ENCODE measurements around the gene DPH3. TPM values are rescaled to one million over a fixed set of nuclear protein-coding genes. Genes with fewer than 3 reads are reported as not detected.

Gene DPH3
- polyA plus RNA-seq, 1 donor: 30.0 TPM

GRCh38 chr3:16249336-16249735, 15.4 kb downstream of the DPH3 start:
- no CpG with 5 or more reads among the region's 3 CpGs for WGBS (ENCODE audit: insufficient coverage, low lambda C conversion rate)
- DNase-seq: no peak
- Histone ChIP-seq H3K9me3 (ENCODE audit: control insufficient read depth, low read depth, low read length) (no peaks in the 10 kb centered on the region), H3K4me1 (ENCODE audit: control insufficient read depth, insufficient read depth, low read length) (peaks cover 27% of the 10 kb centered on the region), H3K4me3 (ENCODE audit: low read length) (no peak overlapping the region), H3K36me3 (ENCODE audit: control insufficient read depth, insufficient read depth, low read length) (no peaks in the 10 kb centered on the region), H3K27me3 (ENCODE audit: control insufficient read depth, insufficient read depth, low read length) (no peaks in the 10 kb centered on the region), H3K27ac (ENCODE audit: low read length) (no peak overlapping the region)

GRCh38 chr3:16248556-16248955, 16.2 kb downstream of the DPH3 start:
- no peaks in the 10 kb centered on the region for H3K9me3 ChIP-seq (ENCODE audit: control insufficient read depth, low read depth, low read length)
- no peaks in the 10 kb centered on the region for H3K27me3 ChIP-seq (ENCODE audit: control insufficient read depth, insufficient read depth, low read length)
- peaks cover 27% of the 10 kb centered on the region for H3K4me1 ChIP-seq (ENCODE audit: control insufficient read depth, insufficient read depth, low read length)
- WGBS (ENCODE audit: insufficient coverage, low lambda C conversion rate): no CpG with 5 or more reads among the region's 5 CpGs
- no peak overlapping the region for H3K27ac ChIP-seq (ENCODE audit: low read length)
- H3K4me3 ChIP-seq (ENCODE audit: low read length): no peak overlapping the region
- no peaks in the 10 kb centered on the region for H3K36me3 ChIP-seq (ENCODE audit: control insufficient read depth, insufficient read depth, low read length)
- DNase-seq: no peak

GRCh38 chr3:16247282-16248061, 17.3 kb downstream of the DPH3 start:
- H3K4me1 ChIP-seq (ENCODE audit: control insufficient read depth, insufficient read depth, low read length): peaks cover 16% of the 10 kb centered on the region
- no peaks in the 10 kb centered on the region for H3K27me3 ChIP-seq (ENCODE audit: control insufficient read depth, insufficient read depth, low read length)
- WGBS (ENCODE audit: insufficient coverage, low lambda C conversion rate): 100% methylated on average over 1 of the region's 17 CpGs
- DNase-seq: peak; percentile 66 to 67
- H3K27ac ChIP-seq (ENCODE audit: low read length): no peak overlapping the region
- no peaks in the 10 kb centered on the region for H3K9me3 ChIP-seq (ENCODE audit: control insufficient read depth, low read depth, low read length)
- H3K4me3 ChIP-seq (ENCODE audit: low read length): no peak overlapping the region
- no peaks in the 10 kb centered on the region for H3K36me3 ChIP-seq (ENCODE audit: control insufficient read depth, insufficient read depth, low read length)

GRCh38 chr3:16245609-16246008, 19.1 kb downstream of the DPH3 start:
- Histone ChIP-seq H3K27ac (ENCODE audit: low read length) (no peak overlapping the region), H3K4me3 (ENCODE audit: low read length) (no peak overlapping the region), H3K4me1 (ENCODE audit: control insufficient read depth, insufficient read depth, low read length) (peaks cover 6% of the 10 kb centered on the region), H3K36me3 (ENCODE audit: control insufficient read depth, insufficient read depth, low read length) (no peaks in the 10 kb centered on the region), H3K27me3 (ENCODE audit: control insufficient read depth, insufficient read depth, low read length) (no peaks in the 10 kb centered on the region), H3K9me3 (ENCODE audit: control insufficient read depth, low read depth, low read length) (no peaks in the 10 kb centered on the region)
- WGBS (ENCODE audit: insufficient coverage, low lambda C conversion rate): no CpG with 5 or more reads among the region's 3 CpGs
- no peak for DNase-seq

- Histone ChIP-seq H3K27me3 (ENCODE audit: control insufficient read depth, insufficient read depth, low read length) (no peaks in the 10 kb centered on the region), H3K36me3 (ENCODE audit: control insufficient read depth, insufficient read depth, low read length) (no peaks in the 10 kb centered on the region), H3K4me3 (ENCODE audit: low read length) (no peak overlapping the region), H3K27ac (ENCODE audit: low read length) (no peak overlapping the region), H3K4me1 (ENCODE audit: control insufficient read depth, insufficient read depth, low read length) (no peaks in the 10 kb centered on the region), H3K9me3 (ENCODE audit: control insufficient read depth, low read depth, low read length) (no peaks in the 10 kb centered on the region)
- DNase-seq: no peak
- WGBS (ENCODE audit: insufficient coverage, low lambda C conversion rate): 60% methylated on average over 1 of the region's 9 CpGs
Measured at GRCh38 chr3:16243706-16244490, 20.8 kb downstream of the DPH3 start.

- no peaks in the 10 kb centered on the region for H3K9me3 ChIP-seq (ENCODE audit: control insufficient read depth, low read depth, low read length)
- H3K27me3 ChIP-seq (ENCODE audit: control insufficient read depth, insufficient read depth, low read length): no peaks in the 10 kb centered on the region
- WGBS (ENCODE audit: insufficient coverage, low lambda C conversion rate): 100% methylated on average over 3 of the region's 5 CpGs
- H3K36me3 ChIP-seq (ENCODE audit: control insufficient read depth, insufficient read depth, low read length): no peaks in the 10 kb centered on the region
- H3K27ac ChIP-seq (ENCODE audit: low read length): no peak overlapping the region
- H3K4me1 ChIP-seq (ENCODE audit: control insufficient read depth, insufficient read depth, low read length): no peaks in the 10 kb centered on the region
- H3K4me3 ChIP-seq (ENCODE audit: low read length): no peak overlapping the region
- DNase-seq: no peak
Measured at GRCh38 chr3:16242177-16242576, 22.6 kb downstream of the DPH3 start.

- Histone ChIP-seq H3K9me3 (ENCODE audit: control insufficient read depth, low read depth, low read length) (no peaks in the 10 kb centered on the region), H3K4me1 (ENCODE audit: control insufficient read depth, insufficient read depth, low read length) (no peaks in the 10 kb centered on the region), H3K27ac (ENCODE audit: low read length) (no peak overlapping the region), H3K36me3 (ENCODE audit: control insufficient read depth, insufficient read depth, low read length) (no peaks in the 10 kb centered on the region), H3K4me3 (ENCODE audit: low read length) (no peak overlapping the region), H3K27me3 (ENCODE audit: control insufficient read depth, insufficient read depth, low read length) (no peaks in the 10 kb centered on the region)
- no peak for DNase-seq
- WGBS (ENCODE audit: insufficient coverage, low lambda C conversion rate): no CpG with 5 or more reads among the region's 5 CpGs
Measured at GRCh38 chr3:16241225-16241624, 23.5 kb downstream of the DPH3 start.

- WGBS (ENCODE audit: insufficient coverage, low lambda C conversion rate): 78% methylated on average over 4 of the region's 6 CpGs
- H3K36me3 ChIP-seq (ENCODE audit: control insufficient read depth, insufficient read depth, low read length): no peaks in the 10 kb centered on the region
- H3K27ac ChIP-seq (ENCODE audit: low read length): no peak overlapping the region
- no peak for DNase-seq
- no peak overlapping the region for H3K4me3 ChIP-seq (ENCODE audit: low read length)
- no peaks in the 10 kb centered on the region for H3K27me3 ChIP-seq (ENCODE audit: control insufficient read depth, insufficient read depth, low read length)
- H3K4me1 ChIP-seq (ENCODE audit: control insufficient read depth, insufficient read depth, low read length): no peaks in the 10 kb centered on the region
- H3K9me3 ChIP-seq (ENCODE audit: control insufficient read depth, low read depth, low read length): no peaks in the 10 kb centered on the region
Measured at GRCh38 chr3:16240229-16241023, 24.3 kb downstream of the DPH3 start.

GRCh38 chr3:16239780-16240179, 25.0 kb downstream of the DPH3 start:
- no peak overlapping the region for H3K4me3 ChIP-seq (ENCODE audit: low read length)
- H3K4me1 ChIP-seq (ENCODE audit: control insufficient read depth, insufficient read depth, low read length): no peaks in the 10 kb centered on the region
- H3K27ac ChIP-seq (ENCODE audit: low read length): no peak overlapping the region
- no peaks in the 10 kb centered on the region for H3K36me3 ChIP-seq (ENCODE audit: control insufficient read depth, insufficient read depth, low read length)
- no peaks in the 10 kb centered on the region for H3K27me3 ChIP-seq (ENCODE audit: control insufficient read depth, insufficient read depth, low read length)
- DNase-seq: no peak
- WGBS (ENCODE audit: insufficient coverage, low lambda C conversion rate): 80% methylated on average over 1 of the region's 4 CpGs
- no peaks in the 10 kb centered on the region for H3K9me3 ChIP-seq (ENCODE audit: control insufficient read depth, low read depth, low read length)

GRCh38 chr3:16239086-16239770, 25.5 kb downstream of the DPH3 start:
- no peaks in the 10 kb centered on the region for H3K36me3 ChIP-seq (ENCODE audit: control insufficient read depth, insufficient read depth, low read length)
- WGBS (ENCODE audit: insufficient coverage, low lambda C conversion rate): 80% methylated on average over 1 of the region's 3 CpGs
- H3K9me3 ChIP-seq (ENCODE audit: control insufficient read depth, low read depth, low read length): no peaks in the 10 kb centered on the region
- no peak overlapping the region for H3K27ac ChIP-seq (ENCODE audit: low read length)
- no peak for DNase-seq
- no peak overlapping the region for H3K4me3 ChIP-seq (ENCODE audit: low read length)
- H3K27me3 ChIP-seq (ENCODE audit: control insufficient read depth, insufficient read depth, low read length): no peaks in the 10 kb centered on the region
- no peaks in the 10 kb centered on the region for H3K4me1 ChIP-seq (ENCODE audit: control insufficient read depth, insufficient read depth, low read length)

Measured in large intestine (tissue), 3 donors.